Uterus (tissue), 4 donors: Measurements from ENCODE around the gene ZNF236. TPM values are rescaled to one million over a fixed set of nuclear protein-coding genes. Genes with fewer than 3 reads are reported as not detected.

Experiments
- DNase-seq, 2 donors: peaks; one replicate each; pipeline ENCODE4 v3.0.0-alpha.2; 2019 to 2020
- H3K27ac ChIP-seq, 2 donors: fragments of 200-600 bp; sonication (generic); 1 replicate in 1 of 2; 2 replicates in 1 of 2; pipeline ENCODE4 v1.5.1; 2016 to 2018
- H3K27me3 ChIP-seq, 2 donors: fragments of 200-600 bp; sonication (generic); one replicate each; pipeline ENCODE4 v1.5.1; 2018 to 2019; ENCODE audit warnings: control low read depth in 1 of 2
- H3K36me3 ChIP-seq, 2 donors: fragments of 200-600 bp; sonication (generic); one replicate each; pipeline ENCODE4 v1.5.1; 2019; ENCODE audit warnings: control low read depth in 1 of 2
- H3K4me1 ChIP-seq, 2 donors: fragments of 200-600 bp; sonication (generic); one replicate each; pipeline ENCODE4 v1.5.1; 2018 to 2019; ENCODE audit warnings: control low read depth in 1 of 2
- H3K4me3 ChIP-seq, 2 donors: fragments of 200-600 bp; sonication (generic); 1 replicate in 1 of 2; 2 replicates in 1 of 2; pipeline ENCODE4 v1.5.1; 2018 to 2019; ENCODE audit warnings: mild to moderate bottlenecking in 1 of 2
- H3K9me3 ChIP-seq, 2 donors: fragments of 200-600 bp; sonication (generic); one replicate each; pipeline ENCODE4 v1.5.1; 2019; ENCODE audit warnings: control low read depth in 1 of 2
- CTCF ChIP-seq, 4 experiments: fragments of 200-600 bp in 2 of 4; fragments of 450-650 bp in 2 of 4; sonication (generic) in 2 of 4; IDR thresholded peaks; one replicate each; pipeline ENCODE4 v1.5.1; 2016 to 2019; ENCODE audit warnings: antibody characterized with exemption in 4 of 4, mild to moderate bottlenecking in 2 of 4, moderate library complexity in 1 of 4
- POLR2A ChIP-seq, 2 donors: fragments of 450-650 bp; IDR thresholded peaks; one replicate each; pipeline ENCODE4 v1.6.1; 2016; ENCODE audit warnings: antibody characterized with exemption in 2 of 2, mild to moderate bottlenecking in 1 of 2, moderate library complexity in 1 of 2
- intact Hi-C: fragments of 100-400 bp; cut with DNase I; formaldehyde crosslinking; loops from one replicate; pipeline ENCODE4 v1.15.1; 2023; ENCODE audit warnings: low total_unique reads
- total RNA-seq, 4 donors: library from RNA; depleted of rRNA in 3 of 4; stranded (reverse); fragments of >200 nt in 3 of 4; gene quantifications; one replicate each; pipeline versions ENCODE4 v1.1.0 to v1.2.4, GENCODE V29; 2014 to 2023
- donor health status: DM: yes; HTN: yes; CAD: no.

ZNF236 gene
- total RNA-seq, 4 donors from 2014 or later, result 16.7 to 40.7 (median 22.9) TPM

- Histone ChIP-seq H3K4me1 (no peaks in the 10 kb centered on the region), H3K9me3 (no peaks in the 10 kb centered on the region), H3K36me3 (no peaks in the 10 kb centered on the region), H3K27ac (no peak overlapping the region), H3K27me3 (no peaks in the 10 kb centered on the region), H3K4me3 (no peak overlapping the region)
- DNase-seq, result no peak
- intact Hi-C loops, result no loop called here
- no peak for TF ChIP-seq POLR2A (IDR thresholded peaks at IDR 0.05)
- TF ChIP-seq CTCF (IDR thresholded peaks at IDR 0.05), result no peak
These were observed 171.2 kb downstream of the ZNF236 start for GRCh38 chr18:76993573-76993972.

- TF ChIP-seq CTCF (IDR thresholded peaks at IDR 0.05) (no peak), POLR2A (IDR thresholded peaks at IDR 0.05) (no peak)
- Histone ChIP-seq H3K4me3 (no peak overlapping the region), H3K27me3 (no peaks in the 10 kb centered on the region), H3K27ac (no peak overlapping the region), H3K9me3 (no peaks in the 10 kb centered on the region), H3K4me1 (no peaks in the 10 kb centered on the region), H3K36me3 (no peaks in the 10 kb centered on the region)
- no peak for DNase-seq
- intact Hi-C loops, result no loop called here
These were observed 171.8 kb downstream of the ZNF236 start for GRCh38 chr18:76994086-76994654.

- intact Hi-C loops, result loop anchor here (5.0 kb wide), 1 partner anchor 216 kb away; no protein-coding TSS in a partner anchor
- Histone ChIP-seq H3K9me3 (no peaks in the 10 kb centered on the region), H3K27me3 (no peaks in the 10 kb centered on the region), H3K4me3 (no peak overlapping the region), H3K27ac (no peak overlapping the region), H3K4me1 (no peaks in the 10 kb centered on the region), H3K36me3 (no peaks in the 10 kb centered on the region)
- TF ChIP-seq CTCF (IDR thresholded peaks at IDR 0.05) (no peak), POLR2A (IDR thresholded peaks at IDR 0.05) (no peak)
- DNase-seq, result no peak
These were observed 173.5 kb downstream of the ZNF236 start for GRCh38 chr18:76995896-76996295.

- Histone ChIP-seq H3K36me3 (no peaks in the 10 kb centered on the region), H3K9me3 (no peaks in the 10 kb centered on the region), H3K27me3 (no peaks in the 10 kb centered on the region), H3K27ac (no peak overlapping the region), H3K4me1 (no peaks in the 10 kb centered on the region), H3K4me3 (no peak overlapping the region)
- DNase-seq, result no peak
- no peak for TF ChIP-seq POLR2A (IDR thresholded peaks at IDR 0.05)
- no peak for TF ChIP-seq CTCF (IDR thresholded peaks at IDR 0.05)
- intact Hi-C loops, result loop anchor here (5.0 kb wide), 1 partner anchor 216 kb away; no protein-coding TSS in a partner anchor
These were observed 174.1 kb downstream of the ZNF236 start for GRCh38 chr18:76996429-76996828.

- no peaks in the 10 kb centered on the region for H3K36me3 ChIP-seq
- DNase-seq, result no peak
These were observed 175.8 kb downstream of the ZNF236 start for GRCh38 chr18:76997951-76998808.

More at GRCh38 chr18:76997951-76998808, 175.8 kb downstream of the ZNF236 start:
- Histone ChIP-seq H3K4me1 (no peaks in the 10 kb centered on the region), H3K9me3 (no peaks in the 10 kb centered on the region), H3K4me3 (no peak overlapping the region), H3K27me3 (no peaks in the 10 kb centered on the region), H3K27ac (no peak overlapping the region)
- no peak for TF ChIP-seq CTCF (IDR thresholded peaks at IDR 0.05)
- TF ChIP-seq POLR2A (IDR thresholded peaks at IDR 0.05), result no peak
- intact Hi-C loops, result loop anchor here (5.0 kb wide), 1 partner anchor 214 kb away; no protein-coding TSS in a partner anchor
